ENCODE data around the gene EVC2.

The EVC2 gene

GRCh38 chr4:5539584-5539983 lies 168.8 kb downstream of the EVC2 start:
- Mint-ChIP-seq H3K27me3 (no peaks in the 10 kb centered on the region), H3K36me3 (ENCODE audit: insufficient read depth) (no peaks in the 10 kb centered on the region), H3K4me3 (no peak overlapping the region), H3K27ac (no peak overlapping the region), H3K4me1 (ENCODE audit: low read depth in 2 of 2) (no peaks in the 10 kb centered on the region), H3K9me3 (peaks cover 5 to 10% of the 10 kb centered on the region in 2 donors)
- no peak for ATAC-seq (replicated peaks)
- no peak for DNase-seq

- Mint-ChIP-seq H3K36me3 (ENCODE audit: insufficient read depth) (no peaks in the 10 kb centered on the region), H3K4me1 (ENCODE audit: low read depth in 2 of 2) (peaks cover 5 to 9% of the 10 kb centered on the region in 2 donors), H3K9me3 (peaks cover 5 to 22% of the 10 kb centered on the region in 2 donors), H3K27me3 (no peaks in the 10 kb centered on the region), H3K27ac (no peak overlapping the region), H3K4me3 (no peak overlapping the region)
- DNase-seq (no peak), ATAC-seq (replicated peaks) (no peak)
These were observed 176.3 kb downstream of the EVC2 start for GRCh38 chr4:5532100-5532499.

GRCh38 chr4:5528031-5528436 lies 180.3 kb downstream of the EVC2 start:
- no peaks in the 10 kb centered on the region for H3K27me3 Mint-ChIP-seq
- peaks cover 0 to 12% of the 10 kb centered on the region in 2 donors for H3K9me3 Mint-ChIP-seq
- H3K36me3 Mint-ChIP-seq (ENCODE audit: insufficient read depth): no peaks in the 10 kb centered on the region
- peaks cover 0 to 2% of the 10 kb centered on the region in 2 donors for H3K4me1 Mint-ChIP-seq (ENCODE audit: low read depth in 2 of 2)
- no peak overlapping the region for H3K27ac Mint-ChIP-seq
- ATAC-seq (replicated peaks) (no peak), DNase-seq (no peak)
- no peak overlapping the region for H3K4me3 Mint-ChIP-seq

- Mint-ChIP-seq H3K4me3 (no peak overlapping the region), H3K27ac (no peak overlapping the region), H3K4me1 (ENCODE audit: low read depth in 2 of 2) (peaks cover 0 to 2% of the 10 kb centered on the region in 2 donors), H3K36me3 (ENCODE audit: insufficient read depth) (no peaks in the 10 kb centered on the region), H3K27me3 (no peaks in the 10 kb centered on the region), H3K9me3 (peaks cover 0 to 12% of the 10 kb centered on the region in 2 donors)
- no peak for ATAC-seq (replicated peaks)
- no peak for DNase-seq
These were observed 181.1 kb downstream of the EVC2 start for GRCh38 chr4:5527211-5527610.

- Mint-ChIP-seq H3K4me1 (ENCODE audit: low read depth in 2 of 2) (peaks cover 0 to 2% of the 10 kb centered on the region in 2 donors), H3K9me3 (peaks cover 0 to 12% of the 10 kb centered on the region in 2 donors), H3K27ac (no peak overlapping the region), H3K4me3 (no peak overlapping the region), H3K36me3 (ENCODE audit: insufficient read depth) (no peaks in the 10 kb centered on the region), H3K27me3 (no peaks in the 10 kb centered on the region)
- DNase-seq (no peak), ATAC-seq (replicated peaks) (no peak)
These were observed 182.1 kb downstream of the EVC2 start for GRCh38 chr4:5526080-5526846.

GRCh38 chr4:5524446-5525299 lies 183.7 kb downstream of the EVC2 start:
- DNase-seq: no peak
- H3K36me3 Mint-ChIP-seq (ENCODE audit: insufficient read depth): no peaks in the 10 kb centered on the region
- H3K27ac Mint-ChIP-seq: no peak overlapping the region
- H3K4me1 Mint-ChIP-seq (ENCODE audit: low read depth in 2 of 2): peaks cover 0 to 2% of the 10 kb centered on the region in 2 donors
- no peak for ATAC-seq (replicated peaks)
- H3K4me3 Mint-ChIP-seq: no peak overlapping the region
- no peaks in the 10 kb centered on the region for H3K27me3 Mint-ChIP-seq
- H3K9me3 Mint-ChIP-seq: peaks cover 0 to 12% of the 10 kb centered on the region in 2 donors

- H3K9me3 Mint-ChIP-seq: no peaks in the 10 kb centered on the region
- no peaks in the 10 kb centered on the region for H3K4me1 Mint-ChIP-seq (ENCODE audit: low read depth in 2 of 2)
- H3K27ac Mint-ChIP-seq: no peak overlapping the region
- peaks cover 2% of the 10 kb centered on the region for H3K36me3 Mint-ChIP-seq (ENCODE audit: insufficient read depth)
- DNase-seq (no peak), ATAC-seq (replicated peaks) (no peak)
- no peak overlapping the region for H3K4me3 Mint-ChIP-seq
- H3K27me3 Mint-ChIP-seq: no peaks in the 10 kb centered on the region
These were observed 191.0 kb downstream of the EVC2 start for GRCh38 chr4:5517372-5517771.

- ATAC-seq (replicated peaks) (no peak), DNase-seq (no peak)
- Mint-ChIP-seq H3K27me3 (no peaks in the 10 kb centered on the region), H3K4me3 (no peak overlapping the region), H3K9me3 (no peaks in the 10 kb centered on the region), H3K4me1 (ENCODE audit: low read depth in 2 of 2) (no peaks in the 10 kb centered on the region), H3K36me3 (ENCODE audit: insufficient read depth) (peaks cover 2% of the 10 kb centered on the region), H3K27ac (no peak overlapping the region)
These were observed 192.7 kb downstream of the EVC2 start for GRCh38 chr4:5515646-5516045.
